Muscle of leg (tissue), 11 donors: ENCODE results near the gene C17orf75. TPM values are rescaled to one million over a fixed set of nuclear protein-coding genes. Genes with fewer than 3 reads are reported as not detected.
"Not testable (repeated sequence)": the region's sequence is repeated elsewhere in the genome, so short reads cannot be mapped to it uniquely, and the experiment has no call there.

Experiments
- DNase-seq: peaks from one replicate; pipeline ENCODE4 v3.0.0; 2013
- H3K27ac ChIP-seq: one replicate; pipeline ENCODE4 v1.5.1; 2013; ENCODE audit warnings: mild to moderate bottlenecking, low read length, control low read depth
- H3K27me3 ChIP-seq: one replicate; pipeline ENCODE4 v1.6.1; 2013; ENCODE audit warnings: low read length; ENCODE audit not compliant: control insufficient read depth, insufficient read depth
- H3K36me3 ChIP-seq: one replicate; pipeline ENCODE4 v1.6.1; 2013; ENCODE audit warnings: low read length; ENCODE audit not compliant: control insufficient read depth, insufficient read depth
- H3K4me1 ChIP-seq: one replicate; pipeline ENCODE4 v1.6.1; 2013; ENCODE audit warnings: low read length; ENCODE audit not compliant: control insufficient read depth, insufficient read depth
- H3K4me3 ChIP-seq: one replicate; pipeline ENCODE4 v1.5.1; 2013; ENCODE audit warnings: low read length, control low read depth
- H3K9me3 ChIP-seq: replicated peaks from 2 replicates; pipeline ENCODE4 v1.6.1; 2013; ENCODE audit warnings: low read depth, low read length; ENCODE audit not compliant: control insufficient read depth
- WGBS: methylation state at CpG from one replicate; pipeline ENCODE4 v1.1.5; 2013; ENCODE audit warnings: missing lambda C conversion rate; ENCODE audit not compliant: insufficient coverage; 5-methylcytosine and 5-hydroxymethylcytosine counted together
- polyA plus RNA-seq, 8 donors: library from polyadenylated mRNA; unstranded; fragments of 120-200 nt; gene quantifications; one replicate each; pipeline versions ENCODE4 v1.2.1 to v1.2.3, GENCODE V29; 2013; ENCODE audit warnings: inconsistent platforms in 1 of 8, low replicate concordance in 1 of 8; ENCODE audit not compliant: insufficient read length in 8 of 8, insufficient read depth in 1 of 8
- total RNA-seq: library from RNA; stranded (reverse); fragments of 120-200 nt; gene quantifications from one replicate; pipeline ENCODE4 v1.2.4, GENCODE V29; 2013

C17orf75 gene
- total and polyA plus RNA-seq, 9 donors, result 13.7 to 22.3 (median 18.7) TPM

DNA sequence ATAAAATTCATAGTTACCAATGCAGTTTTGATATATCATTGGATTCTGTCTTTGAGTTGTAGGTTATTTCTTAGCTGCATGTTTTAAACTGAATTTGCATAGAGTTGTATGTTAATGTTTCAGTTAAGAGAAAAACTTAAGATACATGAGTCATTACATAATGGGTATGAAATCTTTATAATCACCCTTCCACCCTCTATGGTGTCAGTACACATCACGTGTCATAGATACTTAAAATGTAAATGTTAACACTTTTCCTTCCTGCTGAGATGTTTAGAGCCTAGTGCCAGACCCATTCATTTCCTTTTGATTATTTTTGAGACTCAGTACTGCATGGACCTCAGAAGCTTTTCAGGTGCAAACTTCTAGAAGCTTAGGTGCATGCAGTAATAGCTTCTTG lies 28.5 kb upstream of the C17orf75 start:
- Histone ChIP-seq H3K27me3 (no peaks in the 10 kb centered on the region), H3K4me1 (no peaks in the 10 kb centered on the region), H3K4me3 (no peak overlapping the region), H3K36me3 (peaks cover 50% of the 10 kb centered on the region), H3K27ac (no peak overlapping the region), H3K9me3 (no peaks in the 10 kb centered on the region)
- DNase-seq, result no peak
- WGBS, result no CpG with 5 or more reads among the region's 1 CpG

DNA sequence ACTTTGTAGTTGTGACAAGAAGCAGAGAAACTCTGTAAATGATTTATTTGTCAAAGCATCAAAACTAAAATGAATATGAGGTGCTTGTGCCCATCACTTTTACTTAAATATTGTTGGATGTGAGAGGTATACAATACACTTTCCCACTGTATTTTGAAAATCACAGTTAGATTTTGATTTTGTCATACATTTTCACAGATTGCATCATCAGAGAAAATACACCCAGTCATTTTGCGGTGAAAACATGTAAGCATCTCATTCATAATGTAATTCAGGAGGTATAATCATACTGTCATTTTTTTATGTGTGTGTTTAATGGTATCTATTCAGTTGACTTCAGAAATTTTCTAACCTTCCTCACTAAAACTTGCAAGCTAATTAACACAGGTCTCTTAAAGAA lies 19.3 kb upstream of the C17orf75 start:
- H3K27ac ChIP-seq, result no peak overlapping the region
- DNase-seq, result no peak
- H3K36me3 ChIP-seq, result peaks cover 59% of the 10 kb centered on the region
- no peak overlapping the region for H3K4me3 ChIP-seq
- no peaks in the 10 kb centered on the region for H3K4me1 ChIP-seq
- no peaks in the 10 kb centered on the region for H3K9me3 ChIP-seq
- no CpG with 5 or more reads among the region's 1 CpG for WGBS
- no peaks in the 10 kb centered on the region for H3K27me3 ChIP-seq

DNA sequence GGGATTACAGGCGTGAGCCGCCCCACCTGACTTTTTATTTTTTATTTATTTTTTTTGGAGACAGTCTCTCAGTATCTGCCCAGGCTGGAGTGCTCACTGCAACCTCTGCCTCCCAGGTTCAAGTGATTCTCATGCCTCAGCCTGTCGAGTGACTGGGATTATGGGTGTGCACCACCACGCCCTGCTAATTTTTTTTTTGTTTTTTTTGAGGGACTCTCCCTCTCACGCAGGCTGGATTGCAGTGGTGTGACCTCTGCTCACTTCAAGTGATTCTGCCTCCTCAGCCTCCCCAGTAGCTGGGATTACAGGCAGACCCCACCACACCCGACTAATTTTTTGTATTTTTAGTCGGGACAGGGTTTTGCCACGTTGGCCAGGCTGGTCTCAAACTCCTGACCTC lies 15.6 kb upstream of the C17orf75 start:
- 84% methylated on average over 4 of the region's 8 CpGs for WGBS
- H3K4me3 ChIP-seq, result no peak overlapping the region
- H3K4me1 ChIP-seq, result peaks cover 14% of the 10 kb centered on the region
- no peaks in the 10 kb centered on the region for H3K9me3 ChIP-seq
- no peak overlapping the region for H3K27ac ChIP-seq
- peaks cover 61% of the 10 kb centered on the region for H3K36me3 ChIP-seq
- no peaks in the 10 kb centered on the region for H3K27me3 ChIP-seq
- no peak for DNase-seq

DNA sequence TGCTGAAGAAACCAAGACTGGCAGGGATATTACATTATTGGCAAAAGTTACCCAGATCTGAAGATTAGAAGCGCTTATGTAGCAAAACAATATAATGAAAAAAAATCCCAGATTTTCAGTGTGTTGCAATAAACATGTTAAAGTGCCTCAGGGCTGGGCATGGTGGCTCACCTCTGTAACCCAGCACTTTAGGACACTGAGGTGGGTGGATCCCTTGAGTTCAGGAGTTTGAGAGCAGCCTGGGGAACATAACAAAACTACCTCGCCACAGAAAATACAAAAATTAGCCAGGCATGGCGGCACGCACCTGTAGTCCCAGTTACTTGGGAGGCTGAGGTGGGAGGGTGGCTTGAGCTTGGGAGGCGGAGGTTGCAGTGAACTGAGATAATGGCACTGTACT lies 14.8 kb upstream of the C17orf75 start:
- Histone ChIP-seq H3K9me3 (no peaks in the 10 kb centered on the region), H3K4me1 (peaks cover 19% of the 10 kb centered on the region), H3K27me3 (no peaks in the 10 kb centered on the region), H3K36me3 (peaks cover 60% of the 10 kb centered on the region), H3K27ac (no peak overlapping the region), H3K4me3 (no peak overlapping the region)
- no peak for DNase-seq
- no CpG with 5 or more reads among the region's 5 CpGs for WGBS

DNA sequence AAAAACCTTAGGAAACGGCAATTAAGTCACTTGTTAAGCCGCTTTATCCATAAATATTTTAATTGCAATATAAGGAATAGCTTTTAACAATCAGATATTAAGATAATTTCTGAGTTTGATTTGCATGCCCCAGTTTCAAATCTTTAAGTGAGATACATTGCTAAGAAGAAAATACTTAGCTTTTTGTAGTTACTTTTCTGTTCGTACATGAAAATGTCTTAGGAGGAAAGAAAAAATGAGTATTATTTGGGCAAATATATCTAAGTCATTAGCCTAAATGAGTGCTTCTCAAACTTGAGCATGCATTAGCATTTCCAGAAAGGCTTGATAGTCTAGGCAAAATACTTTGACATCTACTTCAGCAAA lies 14.4 kb upstream of the C17orf75 start:
- Histone ChIP-seq H3K9me3 (no peaks in the 10 kb centered on the region), H3K36me3 (peaks cover 60% of the 10 kb centered on the region), H3K27me3 (no peaks in the 10 kb centered on the region), H3K4me3 (no peak overlapping the region), H3K4me1 (peaks cover 19% of the 10 kb centered on the region), H3K27ac (no peak overlapping the region)
- no CpG with 5 or more reads among the region's 3 CpGs for WGBS
- no peak for DNase-seq

DNA sequence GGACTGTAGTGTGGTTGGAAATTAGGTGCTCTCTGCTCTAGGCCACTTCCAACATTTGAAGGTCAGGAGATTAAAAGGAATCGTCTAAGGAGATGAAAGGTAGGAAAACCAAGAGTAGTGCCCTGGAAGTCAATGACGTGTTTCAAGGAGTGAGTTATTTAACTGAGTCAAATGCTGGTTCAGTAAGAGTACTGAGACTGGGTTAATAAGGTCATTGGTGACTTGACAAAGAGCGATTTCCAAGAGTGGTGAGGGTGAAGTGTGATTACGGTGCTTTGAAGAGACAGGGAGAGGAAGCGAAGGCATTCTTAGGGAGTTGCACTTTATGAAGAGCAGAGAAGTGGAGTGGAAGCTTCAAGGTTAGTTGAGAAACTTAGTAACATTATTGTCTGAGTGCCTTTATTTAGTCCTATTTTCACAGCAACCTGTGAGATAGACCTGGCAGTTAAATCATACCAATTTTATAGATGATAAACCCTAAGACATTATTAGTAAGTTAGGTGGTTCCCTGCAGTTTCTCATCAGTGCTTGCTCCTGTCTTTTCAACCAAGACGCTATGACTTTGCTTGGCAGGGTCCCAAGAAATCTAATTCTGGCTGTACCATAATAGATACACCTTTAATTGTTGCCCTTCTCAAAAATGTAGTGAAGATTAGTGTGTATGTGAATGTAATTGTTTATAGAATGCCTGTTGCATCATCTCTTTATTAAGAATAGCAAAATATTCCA lies 13.8 kb upstream of the C17orf75 start:
- 77% methylated on average over 5 of the region's 6 CpGs for WGBS
- H3K27ac ChIP-seq, result no peak overlapping the region
- H3K4me1 ChIP-seq, result peaks cover 19% of the 10 kb centered on the region

DNA sequence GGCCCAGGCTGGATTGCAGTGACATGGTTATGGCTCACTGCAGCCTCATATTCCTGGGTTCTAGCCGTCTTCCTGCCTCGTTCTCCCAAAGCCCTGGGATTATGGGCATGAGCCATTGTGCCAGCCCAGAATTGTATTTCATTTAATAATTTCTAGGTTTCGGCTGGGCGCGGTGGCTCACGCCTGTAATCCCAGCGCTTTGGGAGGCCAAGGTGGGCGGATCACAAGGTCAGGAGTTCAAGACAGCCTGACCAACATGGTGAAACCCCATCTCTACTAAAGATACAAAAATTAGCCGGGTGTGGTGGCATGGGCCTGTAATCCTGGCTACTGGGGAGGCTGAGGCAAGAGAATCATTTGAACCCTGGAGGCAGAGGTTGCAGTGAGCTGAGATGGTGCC lies 10.8 kb upstream of the C17orf75 start:
- H3K36me3 ChIP-seq, result peaks cover 35% of the 10 kb centered on the region
- H3K9me3 ChIP-seq, result not testable (repeated sequence)

More for the DNA sequence above, 13.8 kb upstream of the C17orf75 start:
- Histone ChIP-seq H3K36me3 (peaks cover 59% of the 10 kb centered on the region), H3K27me3 (no peaks in the 10 kb centered on the region), H3K4me3 (no peak overlapping the region), H3K9me3 (no peaks in the 10 kb centered on the region)
- DNase-seq, result no peak

DNA sequence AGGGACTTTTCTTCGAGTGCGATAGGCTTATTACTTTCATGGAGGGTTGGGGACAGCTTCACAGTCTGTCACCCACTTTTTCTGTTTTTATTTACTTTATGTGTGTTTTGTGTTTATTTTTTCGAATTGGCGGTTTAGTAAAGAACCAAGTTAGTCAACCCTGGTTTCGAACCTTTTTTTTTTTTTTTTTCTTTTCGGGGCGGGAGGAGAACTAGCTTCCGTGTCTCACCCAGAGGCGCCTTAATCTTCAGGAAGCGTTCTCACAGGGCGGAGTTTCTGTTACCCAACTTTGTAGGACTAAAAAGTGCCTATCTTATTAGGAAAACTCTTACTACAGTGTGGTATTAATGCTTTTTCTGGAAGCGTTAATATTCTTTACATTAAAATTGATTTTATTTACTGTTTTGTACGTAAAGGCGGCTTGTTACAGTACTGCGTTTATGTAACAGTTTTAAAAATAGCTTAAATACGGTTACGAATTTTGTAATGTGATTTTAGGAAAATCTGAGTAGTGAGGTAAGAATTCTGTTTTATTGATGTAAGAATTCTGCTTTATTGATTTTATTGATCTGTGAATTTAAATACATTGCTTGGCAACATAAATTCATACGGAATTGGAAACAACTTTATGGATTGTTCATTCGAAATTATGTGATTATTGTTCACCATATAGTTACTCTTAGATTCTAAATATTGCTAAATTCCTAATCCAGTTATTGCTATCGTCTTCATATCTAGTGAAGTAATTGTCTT lies 8.9 kb upstream of the C17orf75 start:
- H3K27me3 ChIP-seq, result no peaks in the 10 kb centered on the region
- peak; percentile 87 for DNase-seq
- WGBS, result 0% methylated on average over 1 of the region's 20 CpGs
- peaks cover 26% of the 10 kb centered on the region for H3K36me3 ChIP-seq
- peak overlapping the region; percentile 100 for H3K27ac ChIP-seq
- peak overlapping the region; percentile 100 for H3K4me3 ChIP-seq
- no peaks in the 10 kb centered on the region for H3K9me3 ChIP-seq
- H3K4me1 ChIP-seq, result peaks cover 26% of the 10 kb centered on the region

More for the DNA sequence above, 10.8 kb upstream of the C17orf75 start:
- H3K27me3 ChIP-seq, H3K4me3 ChIP-seq, DNase-seq, H3K27ac ChIP-seq: not testable (repeated sequence)
- H3K4me1 ChIP-seq, result peaks cover 26% of the 10 kb centered on the region
- 100% methylated on average over 1 of the region's 9 CpGs for WGBS

DNA sequence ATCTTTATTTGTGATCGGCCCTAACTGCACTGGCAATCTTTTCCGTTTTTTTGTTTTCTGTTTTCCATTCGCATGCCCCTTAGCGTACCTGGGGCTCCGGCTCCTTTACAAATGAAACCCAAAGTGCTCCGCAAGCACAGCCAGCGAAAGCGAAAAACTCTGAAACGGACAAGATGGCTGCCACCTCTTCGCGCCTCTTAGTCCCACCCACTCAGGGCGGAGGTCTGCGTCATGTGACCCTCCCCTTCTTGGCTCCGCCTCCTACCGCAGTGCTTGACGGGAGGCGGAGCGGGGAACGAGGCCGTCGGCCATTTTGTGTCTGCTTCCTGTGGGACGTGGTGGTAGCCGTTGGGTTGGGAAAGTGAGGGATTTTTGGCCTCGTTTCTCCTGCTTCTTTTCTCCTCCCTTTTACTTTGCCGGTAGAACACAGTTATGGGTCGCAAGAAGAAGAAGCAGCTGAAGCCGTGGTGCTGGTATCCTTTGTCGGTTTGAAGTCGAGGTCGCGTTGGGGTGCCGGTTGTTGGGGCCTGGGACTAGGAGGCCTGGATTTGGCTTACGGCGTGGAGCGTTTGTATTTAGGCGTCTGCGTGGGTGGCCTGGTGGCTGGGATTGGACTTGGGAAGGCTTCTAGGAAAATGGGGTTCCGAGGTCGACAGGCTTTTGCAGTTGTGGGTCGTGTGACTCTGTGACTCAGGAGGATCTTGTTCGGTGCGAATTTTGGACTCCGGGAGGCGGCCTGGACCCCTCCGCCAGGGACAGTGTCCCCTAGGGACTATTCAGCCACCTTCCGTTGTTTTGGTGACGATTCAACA lies 8.1 kb upstream of the C17orf75 start, which contains the start of gene ZNF207:
TSS of gene ZNF207 (plus strand) at position 304 of the 812 bp plus-strand sequence. CDS start at position 433, 129 bp downstream.
- DNase-seq, result peak; percentile 99
- Histone ChIP-seq H3K4me1 (peaks cover 23% of the 10 kb centered on the region), H3K36me3 (peaks cover 19% of the 10 kb centered on the region), H3K9me3 (no peaks in the 10 kb centered on the region), H3K27ac (peak within 1 kb of the TSS; percentile 100), H3K27me3 (no peaks in the 10 kb centered on the region), H3K4me3 (peak within 1 kb of the TSS; percentile 100)
- under 1% methylated on average over 30 of the region's 47 CpGs for WGBS

DNA sequence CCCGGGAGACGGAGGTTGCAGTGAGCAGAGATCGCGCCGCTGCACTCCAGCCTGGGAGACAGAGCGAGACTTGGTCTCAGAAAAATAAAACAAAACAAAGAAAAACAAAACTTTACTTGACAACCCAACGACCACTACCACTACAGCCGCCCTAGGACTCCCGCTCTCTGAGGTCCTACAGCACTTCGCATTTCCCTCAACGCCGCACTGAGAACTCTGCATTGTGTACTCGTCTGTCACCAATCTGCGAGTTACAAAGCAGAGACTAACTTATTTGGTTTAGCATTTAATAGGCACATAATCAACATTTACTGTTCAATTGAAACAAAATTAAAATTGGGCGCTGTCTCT lies 7.5 kb upstream of the C17orf75 start:
- H3K4me1 ChIP-seq, result peaks cover 19% of the 10 kb centered on the region
- no peaks in the 10 kb centered on the region for H3K9me3 ChIP-seq
- H3K36me3 ChIP-seq, result peaks cover 14% of the 10 kb centered on the region
- WGBS, result 7% methylated on average over 10 of the region's 15 CpGs
- H3K27me3 ChIP-seq, result no peaks in the 10 kb centered on the region
- peak overlapping the region; percentile 100 for H3K4me3 ChIP-seq
- peak overlapping the region; percentile 100 for H3K27ac ChIP-seq
- DNase-seq, result peak; percentile 50
